Measurements from ENCODE around the gene NFIA.

The NFIA gene

DNA sequence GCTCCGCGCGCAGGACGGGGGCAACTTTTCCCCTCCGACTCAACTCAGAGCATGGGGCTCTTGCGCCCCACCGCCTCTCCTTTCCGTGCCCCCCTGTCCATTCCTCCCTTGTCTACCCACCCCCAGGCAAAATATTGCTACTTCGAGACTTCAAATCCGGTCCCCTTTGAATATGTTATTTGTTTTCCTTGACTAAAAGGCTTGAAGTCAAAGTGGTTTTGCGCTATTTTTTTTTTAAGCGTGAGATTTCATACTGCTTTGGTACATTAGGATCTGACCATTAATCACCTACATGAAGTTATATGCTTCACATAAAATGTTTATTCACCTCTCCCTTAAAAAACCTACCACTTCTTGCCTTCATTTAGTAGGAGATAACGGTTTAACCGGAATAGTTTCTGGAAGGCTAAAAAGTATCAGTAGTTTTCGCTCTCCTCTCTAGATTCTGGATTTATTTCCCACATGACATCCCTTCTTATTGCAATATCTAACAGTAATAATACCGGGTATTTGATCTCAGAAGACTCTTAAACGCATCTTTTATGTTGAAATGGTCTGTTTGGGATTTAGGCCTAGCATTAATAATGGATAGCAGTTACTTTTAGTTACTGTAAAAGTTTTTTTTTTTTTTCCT, 1.6 kb downstream of the NFIA start:
- DNase-seq (ENCODE audit: low read depth, low spot score), result no peak

- DNase-seq (ENCODE audit: low read depth, low spot score), result no peak
Observed at GRCh38 chr1:61084491-61085031, 2.2 kb downstream of the NFIA start.

DNA sequence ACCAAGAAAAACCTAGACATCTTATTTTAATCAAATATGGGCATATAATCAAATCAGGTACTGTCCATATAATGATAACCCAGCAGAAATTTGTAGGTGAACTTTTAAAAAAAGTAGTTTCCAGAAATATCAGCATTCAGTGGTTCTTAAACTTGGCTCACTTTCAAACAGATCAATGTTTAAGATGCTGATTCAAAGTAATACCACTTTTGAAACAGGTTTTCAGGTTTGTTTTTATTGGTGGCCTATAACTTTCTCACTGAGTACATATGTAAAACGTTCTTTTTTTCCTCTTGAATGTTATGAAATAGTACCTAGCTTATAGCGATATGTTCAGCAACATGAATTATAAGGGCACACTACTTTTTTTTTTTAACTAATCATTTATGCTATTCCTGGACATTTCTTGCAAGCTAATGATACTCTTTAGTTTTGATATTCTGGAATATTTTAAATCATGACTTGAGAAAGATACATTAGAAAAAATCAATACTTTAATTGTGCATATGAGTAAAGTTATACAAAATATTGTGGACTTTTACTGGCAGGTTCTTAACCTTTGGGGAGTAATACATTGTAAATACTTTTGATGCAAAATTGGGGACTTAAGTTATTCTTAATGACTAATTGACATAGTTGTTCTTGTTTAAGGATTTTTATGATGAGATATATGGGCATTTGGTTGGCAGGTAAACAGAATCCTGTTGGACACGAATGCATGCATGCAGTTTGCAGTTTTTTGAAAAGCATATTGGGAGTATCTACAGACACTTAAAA, 3.0 kb downstream of the NFIA start:
- no peak for DNase-seq (ENCODE audit: low read depth, low spot score)

- no peak for DNase-seq (ENCODE audit: low read depth, low spot score)
Observed at GRCh38 chr1:61085983-61086644, 3.8 kb downstream of the NFIA start.

- no peak for DNase-seq (ENCODE audit: low read depth, low spot score)
Observed at GRCh38 chr1:61087571-61087970, 5.2 kb downstream of the NFIA start.

GRCh38 chr1:61088163-61088974, 6.0 kb downstream of the NFIA start:
- no peak for DNase-seq (ENCODE audit: low read depth, low spot score)

DNA sequence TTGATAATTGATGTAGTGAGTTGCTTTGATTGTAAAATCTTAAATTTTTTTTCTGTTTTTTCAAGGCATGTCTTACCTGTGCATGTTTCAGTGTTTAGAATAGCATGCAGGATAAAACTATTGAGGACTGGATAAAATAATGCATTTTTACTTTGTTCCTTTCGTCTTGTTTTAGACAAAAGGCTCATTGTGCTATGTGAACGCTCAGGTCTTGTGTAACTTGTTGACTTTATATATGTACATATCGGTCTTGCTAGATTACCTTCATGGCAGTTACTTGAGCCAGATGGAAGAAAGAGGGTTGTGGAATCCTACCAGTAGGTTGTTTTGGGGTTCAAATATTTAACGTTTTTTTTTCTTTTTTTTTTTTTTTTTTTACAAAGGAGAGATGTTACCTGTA, 7.0 kb downstream of the NFIA start:
- DNase-seq (ENCODE audit: low read depth, low spot score), result no peak

DNA sequence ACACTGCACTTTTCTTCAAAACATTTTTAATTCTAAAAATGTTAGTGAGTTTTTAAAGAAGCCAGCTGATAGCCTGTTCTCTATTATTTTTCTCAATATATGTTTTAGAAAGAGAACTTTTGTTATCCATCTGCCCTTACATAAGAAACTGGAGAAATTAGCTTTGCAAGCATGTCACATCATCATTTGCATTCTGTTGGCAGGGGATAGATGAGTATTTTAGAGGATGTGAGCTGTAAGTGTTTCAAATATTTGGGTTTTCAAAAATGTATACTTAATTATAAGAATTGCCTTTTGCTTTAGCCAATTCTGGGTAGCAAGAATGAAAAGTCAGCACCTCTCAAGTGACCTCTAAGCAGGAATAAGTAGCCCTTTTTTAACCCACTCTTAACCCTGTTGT, 7.4 kb downstream of the NFIA start:
- DNase-seq (ENCODE audit: low read depth, low spot score), result no peak

GRCh38 chr1:61090546-61091202, 8.3 kb downstream of the NFIA start:
- no peak for DNase-seq (ENCODE audit: low read depth, low spot score)

DNA sequence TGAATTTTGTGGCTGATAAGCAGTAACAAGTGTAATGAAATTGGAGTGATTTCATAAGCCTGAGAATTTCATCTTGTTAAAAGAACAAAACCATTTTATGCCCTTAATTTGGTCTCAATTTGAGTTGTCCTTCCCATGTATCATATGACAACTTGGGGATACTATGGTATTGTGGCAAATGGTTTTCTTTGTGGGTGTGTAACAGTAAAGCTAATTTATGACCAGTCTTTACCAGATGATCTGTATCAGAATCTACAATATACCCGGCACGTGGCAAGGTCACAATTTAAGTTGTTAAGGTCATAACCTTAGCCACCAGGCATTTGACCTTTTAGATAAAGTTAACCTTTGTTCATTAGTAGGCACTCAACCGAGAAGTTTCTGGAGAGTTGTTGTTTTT, 9.1 kb downstream of the NFIA start:
- no peak for DNase-seq (ENCODE audit: low read depth, low spot score)

DNA sequence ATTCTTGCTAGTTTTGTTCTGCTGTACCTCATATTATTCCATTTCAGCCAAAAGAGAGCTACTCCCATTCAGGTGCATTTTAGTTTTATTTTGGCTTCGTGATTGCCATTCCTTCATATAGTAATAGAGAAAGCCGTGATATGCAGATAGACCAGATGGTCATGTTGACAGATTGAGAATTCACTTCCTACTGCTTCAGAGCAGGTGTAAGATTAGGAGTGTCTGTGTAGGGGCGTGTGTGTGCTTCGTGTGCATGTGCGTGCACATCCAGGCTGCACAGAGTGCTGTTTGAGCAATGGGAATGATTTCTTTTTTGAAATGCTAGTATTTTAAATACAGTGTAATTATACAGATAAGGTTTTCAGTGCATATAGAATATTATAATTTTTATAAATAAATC, 10.3 kb downstream of the NFIA start:
- no peak for DNase-seq (ENCODE audit: low read depth, low spot score)

DNA sequence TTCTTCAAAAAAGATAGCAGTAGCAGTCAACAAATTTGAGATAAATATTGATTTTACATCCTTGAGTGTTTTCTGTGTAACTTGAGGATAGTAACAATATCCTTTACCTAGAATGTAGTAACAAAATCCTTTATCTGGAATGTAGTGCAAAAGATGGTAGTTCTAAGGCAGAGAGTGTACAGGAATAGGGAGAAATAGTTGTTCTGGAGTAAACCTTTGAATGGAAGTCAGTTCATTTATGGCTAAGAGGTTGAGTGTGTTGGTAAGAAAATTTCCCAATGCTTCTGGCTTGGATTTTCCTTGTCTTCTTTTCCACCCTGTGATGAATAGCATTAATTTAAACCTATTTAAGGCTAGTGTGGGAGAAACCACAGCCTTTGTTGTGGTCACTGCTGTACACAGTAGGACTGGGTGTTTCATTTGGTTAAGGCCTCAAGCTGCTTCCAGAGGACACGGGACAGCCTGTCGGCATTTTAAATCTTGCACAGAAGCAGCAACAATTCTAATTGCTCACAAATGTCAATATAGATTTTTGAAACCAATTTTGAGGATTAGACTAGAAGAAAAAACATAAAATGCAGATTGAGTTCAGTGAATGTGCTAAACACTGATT, 11.3 kb downstream of the NFIA start:
- no peak for DNase-seq (ENCODE audit: low read depth, low spot score)

DNA sequence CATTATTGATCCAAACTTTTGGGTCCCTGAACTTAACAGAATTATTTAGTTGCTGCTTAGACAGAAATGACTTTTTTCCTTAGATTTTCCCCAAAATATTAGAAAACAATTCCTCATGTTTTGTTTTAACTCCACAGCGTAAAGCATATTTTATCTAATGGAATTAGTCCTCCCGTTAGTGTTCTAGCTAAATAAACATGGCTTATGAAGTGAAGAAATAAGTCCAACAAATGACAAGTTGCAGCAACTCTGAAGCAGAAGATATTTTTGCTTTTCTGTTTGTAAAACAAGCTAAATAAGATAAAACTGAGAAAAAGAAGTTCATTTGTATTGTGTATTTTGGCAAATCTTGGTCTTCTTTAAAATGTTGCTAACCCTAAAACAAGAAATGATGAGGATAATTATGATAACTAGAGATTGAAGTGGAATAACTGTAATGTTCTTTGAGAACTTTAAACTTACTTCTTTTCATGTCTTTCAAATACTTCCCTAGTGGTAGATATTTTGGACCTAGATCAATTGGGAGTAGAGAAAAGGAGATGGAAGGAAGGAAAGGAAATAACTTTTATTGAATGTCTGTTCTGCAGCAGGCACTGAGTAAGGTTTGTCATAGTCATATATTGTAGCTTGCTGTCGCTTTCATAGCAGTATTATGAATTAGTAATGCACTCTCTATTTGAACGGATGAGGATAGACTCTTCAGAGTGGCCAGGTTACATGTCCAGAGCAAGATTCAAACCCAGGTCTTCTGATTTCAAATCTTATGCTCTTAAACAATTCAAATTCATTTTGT, 12.5 kb downstream of the NFIA start:
- DNase-seq (ENCODE audit: low read depth, low spot score), result no peak

GRCh38 chr1:61095470-61095812, 13.1 kb downstream of the NFIA start:
- no peak for DNase-seq (ENCODE audit: low read depth, low spot score)

GRCh38 chr1:61097317-61097716, 15.0 kb downstream of the NFIA start:
- no peak for DNase-seq (ENCODE audit: low read depth, low spot score)

DNA sequence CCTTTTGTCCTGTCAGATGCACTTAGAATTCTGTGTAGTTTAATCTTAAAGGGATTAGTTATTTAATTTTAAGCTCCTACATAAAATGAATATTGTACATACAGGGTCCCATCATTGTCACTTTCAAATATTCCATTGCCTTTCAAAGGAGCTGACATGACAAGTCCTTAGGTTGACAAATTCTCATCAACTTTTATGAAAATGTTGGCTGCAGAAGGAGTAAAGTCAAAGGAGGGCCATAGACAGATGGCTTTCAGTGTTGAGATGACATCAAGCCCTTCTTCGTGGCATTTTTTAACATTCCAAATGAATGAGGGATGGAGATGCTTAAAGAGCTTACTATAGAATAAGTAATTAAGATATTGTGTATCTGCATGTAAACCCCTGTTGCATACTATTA, 15.4 kb downstream of the NFIA start:
- DNase-seq (ENCODE audit: low read depth, low spot score), result no peak

GRCh38 chr1:61098333-61098732, 16.0 kb downstream of the NFIA start:
- DNase-seq (ENCODE audit: low read depth, low spot score), result no peak

GRCh38 chr1:61098906-61099437, 16.6 kb downstream of the NFIA start:
- DNase-seq (ENCODE audit: low read depth, low spot score), result no peak

- DNase-seq (ENCODE audit: low read depth, low spot score), result no peak
Observed at GRCh38 chr1:61100578-61100977, 18.2 kb downstream of the NFIA start.

GRCh38 chr1:61101536-61101935, 19.2 kb downstream of the NFIA start:
- DNase-seq (ENCODE audit: low read depth, low spot score), result no peak

Measured in iPS DF 19.7 (cell line).